Mesenchymal stem cell (in vitro differentiated cells and primary cell): ENCODE data around the gene XPR1.

Experiments used
- DNase-seq: peaks from one replicate; pipeline ENCODE4 v3.0.0-alpha.2; 2013
- H2AFZ ChIP-seq: one replicate; pipeline ENCODE4 v1.6.1; 2013; ENCODE audit warnings: low read depth, mild to moderate bottlenecking, control low read depth, inconsistent platforms, low read length, moderate library complexity
- H2AK5ac ChIP-seq: 2 replicates; pipeline ENCODE4 v1.6.1; 2013; ENCODE audit warnings: low read length, moderate library complexity, mild to moderate bottlenecking, inconsistent platforms; ENCODE audit not compliant: severe bottlenecking
- H2BK120ac ChIP-seq: one replicate; pipeline ENCODE4 v1.6.1; 2013; ENCODE audit warnings: low read depth, mild to moderate bottlenecking, inconsistent platforms, low read length, moderate library complexity
- H2BK12ac ChIP-seq, 2 experiments: one replicate each; pipeline ENCODE4 v1.6.1; 2013; ENCODE audit warnings: inconsistent platforms in 2 of 2, low read length in 2 of 2, mild to moderate bottlenecking in 2 of 2, moderate library complexity in 2 of 2, control low read depth in 1 of 2
- H2BK15ac ChIP-seq: one replicate; pipeline ENCODE4 v1.6.1; 2013; ENCODE audit warnings: mild to moderate bottlenecking, low read depth, inconsistent platforms; ENCODE audit not compliant: poor library complexity, severe bottlenecking
- H2BK5ac ChIP-seq: 2 replicates; pipeline ENCODE4 v1.6.1; 2013; ENCODE audit warnings: low read depth, mild to moderate bottlenecking, low read length, control low read depth, inconsistent platforms; ENCODE audit not compliant: poor library complexity, severe bottlenecking
- H3K14ac ChIP-seq, 2 experiments: one replicate each; pipeline ENCODE4 v1.6.1; 2013; ENCODE audit warnings: inconsistent platforms in 2 of 2, low read length in 2 of 2, control low read depth in 1 of 2, mild to moderate bottlenecking in 1 of 2, moderate library complexity in 1 of 2
- H3K18ac ChIP-seq, 2 experiments: one replicate each; pipeline ENCODE4 v1.6.1; 2013; ENCODE audit warnings: inconsistent platforms in 2 of 2, low read length in 2 of 2, control low read depth in 1 of 2, low read depth in 1 of 2, mild to moderate bottlenecking in 1 of 2
- H3K23ac ChIP-seq, 2 experiments: one replicate each; pipeline ENCODE4 v1.6.1; 2013; ENCODE audit warnings: inconsistent platforms in 2 of 2, low read length in 2 of 2, mild to moderate bottlenecking in 2 of 2, moderate library complexity in 2 of 2, control low read depth in 1 of 2
- H3K27ac ChIP-seq: 2 replicates; pipeline ENCODE4 v1.5.1; 2013; ENCODE audit warnings: mild to moderate bottlenecking, moderate library complexity, low read length, control low read depth, inconsistent platforms; ENCODE audit not compliant: poor library complexity, severe bottlenecking
- H3K27me3 ChIP-seq, 2 experiments: 2 replicates each; pipeline versions ENCODE4 v1.6.1 to v1.7.0; 2013; ENCODE audit warnings: low read length in 2 of 2, mild to moderate bottlenecking in 2 of 2, moderate library complexity in 2 of 2, control low read depth in 1 of 2, inconsistent platforms in 1 of 2; ENCODE audit not compliant: control insufficient read depth in 1 of 2, insufficient read depth in 1 of 2
- H3K36me3 ChIP-seq, 2 experiments: 2 replicates each; pipeline versions ENCODE4 v1.6.1 to v1.7.0; 2013; ENCODE audit warnings: low read length in 2 of 2, control low read depth in 1 of 2, inconsistent platforms in 1 of 2, low read depth in 1 of 2, mild to moderate bottlenecking in 1 of 2; ENCODE audit not compliant: insufficient read depth in 2 of 2, control insufficient read depth in 1 of 2
- H3K4ac ChIP-seq, 2 experiments: one replicate each; pipeline ENCODE4 v1.6.1; 2013; ENCODE audit warnings: inconsistent platforms in 2 of 2, low read length in 2 of 2, mild to moderate bottlenecking in 2 of 2, moderate library complexity in 2 of 2, control low read depth in 1 of 2, low read depth in 1 of 2
- H3K4me1 ChIP-seq: 2 replicates; pipeline ENCODE4 v1.6.1; 2013; ENCODE audit warnings: low read depth, low read length, control low read depth; ENCODE audit not compliant: control insufficient read depth, insufficient read depth
- H3K4me2 ChIP-seq: 2 replicates; pipeline ENCODE4 v1.6.1; 2013; ENCODE audit warnings: low read length, mild to moderate bottlenecking, inconsistent platforms; ENCODE audit not compliant: poor library complexity, severe bottlenecking
- H3K4me3 ChIP-seq, 2 experiments: 2 replicates each; pipeline versions ENCODE4 v1.5.1 to v1.7.0; 2013; ENCODE audit warnings: low read length in 2 of 2, mild to moderate bottlenecking in 2 of 2, control low read depth in 1 of 2, low read depth in 1 of 2; ENCODE audit not compliant: insufficient read depth in 1 of 2
- H3K79me1 ChIP-seq: replicated peaks from 2 replicates; pipeline ENCODE4 v1.6.1; 2013; ENCODE audit warnings: mild to moderate bottlenecking, control low read depth, low read length, inconsistent platforms; ENCODE audit not compliant: poor library complexity, severe bottlenecking
- H3K9ac ChIP-seq: 2 replicates; pipeline ENCODE4 v1.7.0; 2013; ENCODE audit warnings: mild to moderate bottlenecking, low read length, moderate library complexity
- H3K9me3 ChIP-seq: 2 replicates; pipeline ENCODE4 v1.7.0; 2013; ENCODE audit warnings: mild to moderate bottlenecking, low read length; ENCODE audit not compliant: control insufficient read depth
- H4K8ac ChIP-seq: one replicate; pipeline ENCODE4 v1.6.1; 2013; ENCODE audit warnings: inconsistent platforms, mild to moderate bottlenecking, low read length, moderate library complexity
- H4K91ac ChIP-seq: one replicate; pipeline ENCODE4 v1.6.1; 2013; ENCODE audit warnings: mild to moderate bottlenecking, low read length, inconsistent platforms
- WGBS: methylation state at CpG from one replicate; pipeline ENCODE4 v1.1.7; 2013; ENCODE audit warnings: mixed read lengths; 5-methylcytosine and 5-hydroxymethylcytosine counted together

The XPR1 gene

GRCh38 chr1:180745098-180745497 is 113.3 kb downstream of the XPR1 start:
- H3K4ac ChIP-seq, result no peak overlapping the region
- no peak overlapping the region for H3K4me2 ChIP-seq
- no peak overlapping the region for H3K4me3 ChIP-seq
- no peaks in the 10 kb centered on the region for H3K27me3 ChIP-seq
- WGBS, result over 99% methylated on average over 6 of the region's 6 CpGs
- H3K79me1 ChIP-seq, result peaks cover 10% of the 10 kb centered on the region
- no peak overlapping the region for H2AFZ ChIP-seq
- no peaks in the 10 kb centered on the region for H3K36me3 ChIP-seq
- no peak overlapping the region for H2BK120ac ChIP-seq
- H3K4me1 ChIP-seq, result no peaks in the 10 kb centered on the region
- H3K14ac ChIP-seq, result no peak overlapping the region
- H3K9me3 ChIP-seq, result peaks cover 32% of the 10 kb centered on the region
- H4K91ac ChIP-seq, result no peak overlapping the region
- no peak overlapping the region for H2BK12ac ChIP-seq
- H2AK5ac ChIP-seq, result no peak overlapping the region
- no peak for DNase-seq
- no peak overlapping the region for H3K9ac ChIP-seq
- H2BK15ac ChIP-seq, result no peak overlapping the region
- H3K23ac ChIP-seq, result no peak overlapping the region
- no peak overlapping the region for H2BK5ac ChIP-seq
- no peak overlapping the region for H3K27ac ChIP-seq
- H4K8ac ChIP-seq, result no peak overlapping the region
- H3K18ac ChIP-seq, result no peak overlapping the region

- no peak overlapping the region for H3K27ac ChIP-seq
- H3K36me3 ChIP-seq, result no peaks in the 10 kb centered on the region
- no peak overlapping the region for H3K23ac ChIP-seq
- H3K79me1 ChIP-seq, result peaks cover 13% of the 10 kb centered on the region
- no peak overlapping the region for H2AK5ac ChIP-seq
- no peak overlapping the region for H2AFZ ChIP-seq
- H3K9ac ChIP-seq, result no peak overlapping the region
- no peak overlapping the region for H2BK15ac ChIP-seq
- DNase-seq, result no peak
- no peak overlapping the region for H2BK12ac ChIP-seq
- H3K27me3 ChIP-seq, result no peaks in the 10 kb centered on the region
- H4K91ac ChIP-seq, result no peak overlapping the region
- no peak overlapping the region for H3K4me3 ChIP-seq
- no CpG with 5 or more reads among the region's 2 CpGs for WGBS
- H3K4me2 ChIP-seq, result no peak overlapping the region
- no peak overlapping the region for H4K8ac ChIP-seq
- H2BK120ac ChIP-seq, result no peak overlapping the region
- H2BK5ac ChIP-seq, result no peak overlapping the region
- peaks cover 2% of the 10 kb centered on the region for H3K4me1 ChIP-seq
- H3K18ac ChIP-seq, result no peak overlapping the region
- H3K14ac ChIP-seq, result no peak overlapping the region
- H3K4ac ChIP-seq, result no peak overlapping the region
- H3K9me3 ChIP-seq, result no peaks in the 10 kb centered on the region
These were observed 120.1 kb downstream of the XPR1 start for GRCh38 chr1:180751921-180752320.

GRCh38 chr1:180754453-180754852 is 122.6 kb downstream of the XPR1 start:
- Histone ChIP-seq H3K23ac (no peak overlapping the region), H3K27ac (no peak overlapping the region), H3K4me2 (no peak overlapping the region), H4K91ac (no peak overlapping the region), H2AFZ (no peak overlapping the region), H3K14ac (no peak overlapping the region), H2BK15ac (no peak overlapping the region), H3K36me3 (no peaks in the 10 kb centered on the region), H3K4me3 (no peak overlapping the region), H3K18ac (no peak overlapping the region), H3K4ac (no peak overlapping the region), H4K8ac (no peak overlapping the region), H3K27me3 (no peaks in the 10 kb centered on the region), H2BK120ac (no peak overlapping the region), H2AK5ac (no peak overlapping the region), H3K4me1 (peaks cover 2% of the 10 kb centered on the region), H3K9me3 (no peaks in the 10 kb centered on the region), H3K79me1 (peaks cover 11% of the 10 kb centered on the region), H3K9ac (no peak overlapping the region), H2BK12ac (no peak overlapping the region), H2BK5ac (no peak overlapping the region)
- DNase-seq, result no peak
- WGBS, result 100% methylated on average over 5 of the region's 7 CpGs

- H2BK15ac ChIP-seq, result no peak overlapping the region
- H3K4me3 ChIP-seq, result no peak overlapping the region
- no peak overlapping the region for H3K18ac ChIP-seq
- peaks cover 2% of the 10 kb centered on the region for H3K4me1 ChIP-seq
- H2BK120ac ChIP-seq, result no peak overlapping the region
- DNase-seq, result no peak
- H3K9ac ChIP-seq, result no peak overlapping the region
- H3K14ac ChIP-seq, result no peak overlapping the region
- no peak overlapping the region for H2AK5ac ChIP-seq
- no peaks in the 10 kb centered on the region for H3K27me3 ChIP-seq
- H3K79me1 ChIP-seq, result peaks cover 11% of the 10 kb centered on the region
- no peak overlapping the region for H3K23ac ChIP-seq
- no peak overlapping the region for H2BK12ac ChIP-seq
- no peak overlapping the region for H4K91ac ChIP-seq
- no peak overlapping the region for H3K4ac ChIP-seq
- no peak overlapping the region for H2AFZ ChIP-seq
- H4K8ac ChIP-seq, result no peak overlapping the region
- H2BK5ac ChIP-seq, result no peak overlapping the region
- no peaks in the 10 kb centered on the region for H3K9me3 ChIP-seq
- H3K4me2 ChIP-seq, result no peak overlapping the region
- WGBS, result 100% methylated on average over 1 of the region's 1 CpG
- H3K36me3 ChIP-seq, result no peaks in the 10 kb centered on the region
- H3K27ac ChIP-seq, result no peak overlapping the region
These were observed 125.8 kb downstream of the XPR1 start for GRCh38 chr1:180757657-180758056.
